Right renal pelvis (tissue), 4 donors: ENCODE data around the gene GPX2. TPM values are rescaled to one million over a fixed set of nuclear protein-coding genes. Genes with fewer than 3 reads are reported as not detected.

Experiments
- DNase-seq, 4 donors: peaks; one replicate each; pipeline ENCODE4 v3.0.0-alpha.2; 2013; ENCODE audit warnings: low read depth in 4 of 4, low spot score in 3 of 4, missing footprints in 1 of 4
- polyA plus RNA-seq, 4 donors: library from polyadenylated mRNA; unstranded; fragments of 120-200 nt; gene quantifications; one replicate each; pipeline ENCODE4 v1.2.1, GENCODE V29; 2013; ENCODE audit not compliant: insufficient read length in 4 of 4

Gene GPX2
- polyA plus RNA-seq, 4 donors = 0.55 to 2.5 (median 1.1) TPM

- DNase-seq = no peak
Observed at GRCh38 chr14:64963611-64964010, 21.1 kb upstream of the GPX2 start.

DNA sequence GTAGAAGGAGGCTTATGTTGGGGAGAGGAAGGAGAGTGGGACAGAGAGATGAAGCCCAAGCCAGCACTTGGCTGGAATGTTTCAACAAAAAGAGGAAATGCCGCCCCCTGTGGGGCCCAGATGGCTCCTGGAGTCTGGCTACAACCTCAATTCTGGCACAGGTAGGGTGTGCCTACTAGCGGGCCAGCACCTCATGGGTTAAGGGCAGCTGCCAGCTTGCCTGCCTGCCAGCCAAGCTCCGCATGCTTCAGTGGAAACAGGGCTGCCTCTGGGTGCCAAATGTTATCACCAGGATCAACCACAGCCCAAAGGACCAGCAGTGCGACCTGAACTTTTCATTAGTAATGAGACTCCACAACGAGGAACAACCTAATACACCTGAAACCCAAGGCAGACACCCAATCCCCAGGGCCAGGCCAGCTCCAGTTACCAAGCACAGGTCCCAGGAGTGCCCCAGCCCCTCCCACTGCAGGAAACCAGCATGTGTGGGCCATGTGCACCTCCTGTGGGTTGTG, 18.3 kb upstream of the GPX2 start:
- DNase-seq = no peak

- no peak for DNase-seq
Observed at GRCh38 chr14:64958743-64959142, 16.2 kb upstream of the GPX2 start.

DNA sequence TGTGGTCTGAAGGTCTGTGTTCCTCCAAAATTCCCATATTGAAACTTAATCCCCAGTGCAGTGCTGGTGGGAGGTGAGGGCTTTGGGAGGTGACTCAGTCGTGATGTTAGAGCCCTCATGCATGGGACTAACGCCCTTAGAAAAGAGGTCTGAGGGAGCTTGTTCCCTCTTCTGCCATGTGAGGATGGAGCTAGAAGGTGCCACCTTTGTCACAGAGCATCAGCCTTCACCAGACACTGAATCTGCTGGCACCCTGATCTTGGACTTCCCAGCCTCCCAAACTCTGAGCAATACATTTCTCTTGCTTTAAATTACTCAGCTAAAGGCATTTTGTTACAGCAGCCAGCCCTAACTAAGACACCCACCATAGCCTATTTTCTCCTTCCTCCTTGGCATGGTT, 15.7 kb upstream of the GPX2 start:
- no peak for DNase-seq

DNA sequence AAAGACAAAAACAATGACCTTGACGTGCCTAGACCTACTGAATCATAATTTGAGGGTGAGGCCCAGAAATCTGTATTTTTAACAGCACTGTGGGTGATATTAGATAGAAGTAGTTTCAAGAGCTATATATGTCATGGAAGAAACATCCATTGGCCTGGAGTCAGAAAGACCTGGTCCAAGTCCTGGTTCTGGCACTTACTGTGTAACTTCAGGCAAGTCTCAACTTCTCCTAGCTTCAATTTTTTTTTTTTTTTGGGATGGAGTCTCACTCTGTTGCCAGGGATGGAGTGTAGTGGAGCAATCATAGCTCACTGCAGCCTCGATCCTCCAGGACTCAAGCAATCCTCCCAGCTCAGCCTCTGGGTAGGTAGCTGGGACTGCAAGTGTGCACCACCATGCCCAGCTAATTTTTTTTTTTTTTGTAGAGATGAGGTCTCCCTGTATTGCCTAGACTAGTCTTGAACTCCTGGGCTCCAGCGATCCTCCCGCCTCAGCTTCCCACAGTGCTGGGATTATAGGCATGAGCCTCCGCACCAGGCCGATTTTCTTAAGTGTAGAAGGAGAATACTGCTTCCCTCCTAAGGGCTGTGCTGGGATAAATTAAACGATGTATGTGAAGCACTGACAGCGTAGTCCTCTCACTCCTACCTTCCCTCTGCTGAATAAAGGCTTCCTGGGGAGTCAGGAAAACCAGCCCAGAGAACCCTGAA, 14.3 kb upstream of the GPX2 start:
- DNase-seq = no peak

GRCh38 chr14:64955297-64955696, 12.8 kb upstream of the GPX2 start:
- no peak for DNase-seq

- DNase-seq = no peak
Observed at GRCh38 chr14:64954491-64955240, 12.1 kb upstream of the GPX2 start.

- no peak for DNase-seq
Observed at GRCh38 chr14:64953661-64954060, 11.1 kb upstream of the GPX2 start.

GRCh38 chr14:64953310-64953654, 10.7 kb upstream of the GPX2 start:
- no peak for DNase-seq

- DNase-seq = no peak
Observed at GRCh38 chr14:64952598-64953309, 10.2 kb upstream of the GPX2 start.

- DNase-seq = no peak
Observed at GRCh38 chr14:64951724-64952123, 9.2 kb upstream of the GPX2 start.

DNA sequence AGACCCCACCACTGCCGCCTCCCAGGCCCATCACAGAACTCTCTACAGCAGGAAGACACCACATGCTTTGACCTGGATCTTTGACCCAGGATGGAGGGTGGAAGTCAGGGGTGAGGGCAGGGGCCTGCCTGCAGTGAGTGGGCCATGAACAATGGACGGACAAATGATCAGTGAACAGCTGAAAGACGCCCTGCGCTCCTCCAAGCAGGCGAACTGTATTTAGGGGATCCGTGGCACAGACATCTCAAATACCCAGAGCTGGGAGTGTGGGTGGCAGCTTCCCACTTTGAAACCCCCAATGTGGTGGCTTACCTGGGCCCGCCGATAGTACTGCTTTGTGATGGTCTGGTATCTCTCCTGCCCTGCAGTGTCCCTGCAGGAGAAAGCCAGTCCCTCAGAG, 8.7 kb upstream of the GPX2 start:
- DNase-seq = no peak

GRCh38 chr14:64950889-64951288, 8.3 kb upstream of the GPX2 start:
- no peak for DNase-seq

GRCh38 chr14:64948612-64949210, 6.2 kb upstream of the GPX2 start:
- DNase-seq = no peak

DNA sequence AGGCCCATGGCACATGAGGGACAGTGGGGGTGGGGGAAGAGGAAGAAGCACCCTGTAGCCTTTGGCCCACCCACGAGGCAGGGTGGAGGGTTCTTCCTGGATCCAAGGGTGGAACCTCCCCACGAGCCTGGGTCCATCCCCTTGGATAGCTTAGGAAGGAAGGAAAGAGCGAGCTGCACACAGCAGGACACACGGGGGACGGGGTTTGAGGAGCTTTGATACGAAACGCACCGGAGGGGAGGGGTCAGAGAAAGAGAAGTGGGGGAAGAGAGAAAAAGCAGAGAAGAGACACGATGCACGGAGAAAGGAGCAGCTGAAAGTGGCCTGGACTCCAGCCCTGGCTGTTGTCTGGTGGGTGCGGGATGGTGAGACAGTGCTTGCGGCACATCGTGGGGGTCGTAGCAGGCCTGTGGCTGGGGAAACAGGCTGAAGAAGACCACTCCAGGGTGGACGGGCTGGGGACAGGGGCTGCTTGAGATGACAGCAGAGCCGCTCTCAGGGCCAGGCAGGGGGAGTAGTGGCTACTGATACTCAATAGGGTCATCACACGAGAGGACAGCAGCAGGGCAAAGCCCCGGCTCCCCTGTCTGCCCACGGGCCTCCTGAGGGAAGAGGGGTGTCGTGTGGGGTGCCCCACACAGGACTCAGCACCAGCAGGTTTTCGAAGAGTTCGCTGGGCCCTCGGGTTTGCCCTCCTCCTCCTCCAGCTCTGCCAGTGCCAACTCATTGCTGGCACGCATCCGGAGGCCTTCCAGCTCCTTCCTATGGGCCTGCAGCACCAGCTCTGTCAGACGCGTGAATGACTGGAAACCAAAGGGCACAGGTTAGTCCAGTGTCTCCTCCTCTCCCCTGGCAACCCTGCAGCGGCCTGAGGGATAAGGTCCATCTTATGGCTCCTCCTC, 5.4 kb upstream of the GPX2 start:
- DNase-seq = no peak

GRCh38 chr14:64946310-64947045, 3.9 kb upstream of the GPX2 start:
- no peak for DNase-seq

- no peak for DNase-seq
Observed at GRCh38 chr14:64945431-64946178, 3.1 kb upstream of the GPX2 start.

GRCh38 chr14:64944861-64945260, 2.3 kb upstream of the GPX2 start:
- no peak for DNase-seq

- no peak for DNase-seq
Observed at GRCh38 chr14:64944041-64944440, 1.5 kb upstream of the GPX2 start.
